DND-41 (cell line): ENCODE measurements around the gene DDX51.

Experiments
- ATAC-seq: fragments of 200-7000 bp; cut with Tn5 transposase; 3 replicates; pipeline ENCODE4 v1.9.1; 2021; ENCODE audit warnings: low read depth; ENCODE audit not compliant: insufficient read depth
- DNase-seq: peaks from one replicate; pipeline ENCODE4 v3.0.0-alpha.2; 2020
- H2AFZ ChIP-seq: 2 replicates; pipeline ENCODE4 v1.6.0; 2012; ENCODE audit warnings: low read depth, low read length
- H3K27ac ChIP-seq: 2 replicates; pipeline ENCODE4 v1.5.1; 2012; ENCODE audit warnings: low read length, inconsistent platforms
- H3K27me3 ChIP-seq: fragments of 200-600 bp; sonication (generic); 2 replicates; pipeline ENCODE4 v1.6.0; 2012; ENCODE audit warnings: low read length, mild to moderate bottlenecking, inconsistent platforms; ENCODE audit not compliant: insufficient read depth, poor library complexity
- H3K36me3 ChIP-seq: 2 replicates; pipeline ENCODE4 v1.5.1; 2012; ENCODE audit warnings: low read length, inconsistent platforms; ENCODE audit not compliant: insufficient read depth
- H3K4me1 ChIP-seq: 2 replicates; pipeline ENCODE4 v1.5.1; 2012; ENCODE audit warnings: mild to moderate bottlenecking, low read length; ENCODE audit not compliant: insufficient read depth
- H3K4me2 ChIP-seq: 2 replicates; pipeline ENCODE4 v1.6.0; 2012; ENCODE audit warnings: mild to moderate bottlenecking, moderate library complexity, low read length, inconsistent platforms; ENCODE audit not compliant: insufficient read depth
- H3K4me3 ChIP-seq, 2 experiments: fragments of 200-600 bp in 1 of 2; shearing (Covaris generic) in 1 of 2; 2 replicates each; pipeline ENCODE4 v1.5.1; 2012 to 2016; ENCODE audit warnings: inconsistent platforms in 2 of 2, low read length in 2 of 2, mild to moderate bottlenecking in 2 of 2, low read depth in 1 of 2, moderate library complexity in 1 of 2
- H3K79me2 ChIP-seq: 2 replicates; pipeline ENCODE4 v1.6.0; 2012; ENCODE audit warnings: low read length, inconsistent platforms; ENCODE audit not compliant: insufficient read depth
- H3K9ac ChIP-seq: 2 replicates; pipeline ENCODE4 v1.6.0; 2012; ENCODE audit warnings: low read depth, mild to moderate bottlenecking, inconsistent platforms, low read length, moderate library complexity
- H3K9me3 ChIP-seq: 2 replicates; pipeline ENCODE4 v1.5.1; 2012; ENCODE audit warnings: low read length, moderate library complexity, mild to moderate bottlenecking, inconsistent platforms; ENCODE audit not compliant: insufficient read depth, severe bottlenecking
- H4K20me1 ChIP-seq: 2 replicates; pipeline ENCODE4 v1.6.0; 2012; ENCODE audit warnings: low read length; ENCODE audit not compliant: insufficient read depth
- CTCF ChIP-seq: IDR thresholded peaks from 2 replicates; pipeline ENCODE4 v1.5.1; 2012; ENCODE audit warnings: borderline replicate concordance, low read length, moderate library complexity, mild to moderate bottlenecking; ENCODE audit not compliant: poor library complexity, severe bottlenecking; ENCODE audit errors: extremely low read depth
- EZH2 ChIP-seq: IDR thresholded peaks from 3 replicates; pipeline ENCODE4 v1.6.1; 2012; ENCODE audit warnings: borderline replicate concordance, low read depth, mild to moderate bottlenecking, moderate library complexity, low read length, inconsistent platforms; ENCODE audit not compliant: severe bottlenecking

Gene DDX51

DNA sequence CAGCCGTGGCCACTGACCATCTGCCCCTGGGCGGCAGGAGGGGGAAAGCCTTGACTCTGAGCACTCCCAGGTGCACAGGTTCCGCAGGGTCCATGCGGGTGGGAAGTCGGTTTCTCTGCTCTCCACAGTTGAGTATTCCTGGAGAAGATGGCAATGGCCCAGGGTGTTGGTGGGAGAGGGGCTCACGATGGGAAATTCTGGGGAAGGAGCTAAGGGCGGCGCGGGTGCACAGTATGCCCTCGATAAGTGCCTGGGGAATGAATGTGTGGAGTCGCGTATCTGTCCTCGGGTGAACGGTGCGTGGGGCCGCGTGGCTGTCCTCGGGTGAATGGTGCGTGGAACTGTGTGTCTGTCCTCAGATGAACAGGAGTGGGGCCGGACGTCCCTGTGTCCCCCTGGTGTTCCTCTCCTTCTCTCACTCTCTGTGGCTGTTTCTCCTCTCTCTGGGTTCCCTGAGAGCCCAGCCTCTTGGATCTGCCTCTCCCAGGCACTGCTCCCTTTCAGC, 38.1 kb upstream of the DDX51 start:
- no peak for TF ChIP-seq EZH2
- no peak for TF ChIP-seq CTCF
- H3K36me3 ChIP-seq: no peaks in the 10 kb centered on the region
- no peak for DNase-seq
- H3K27ac ChIP-seq: no peak overlapping the region
- H3K9ac ChIP-seq: no peak overlapping the region
- H3K79me2 ChIP-seq: no peaks in the 10 kb centered on the region
- no peak overlapping the region for H3K4me3 ChIP-seq
- no peak overlapping the region for H3K4me2 ChIP-seq
- H3K9me3 ChIP-seq: no peaks in the 10 kb centered on the region
- H3K27me3 ChIP-seq: peaks cover 16% of the 10 kb centered on the region
- H2AFZ ChIP-seq: no peak overlapping the region
- H4K20me1 ChIP-seq: no peaks in the 10 kb centered on the region
- ATAC-seq: no peak
- peaks cover 14% of the 10 kb centered on the region for H3K4me1 ChIP-seq

GRCh38 chr12:132181570-132182200, 37.6 kb upstream of the DDX51 start:
- Histone ChIP-seq H3K36me3 (no peaks in the 10 kb centered on the region), H3K9ac (no peak overlapping the region), H3K4me3 (no peak overlapping the region), H3K4me1 (peaks cover 14% of the 10 kb centered on the region), H3K4me2 (no peak overlapping the region), H3K27ac (no peak overlapping the region), H3K9me3 (no peaks in the 10 kb centered on the region), H4K20me1 (no peaks in the 10 kb centered on the region), H3K79me2 (no peaks in the 10 kb centered on the region), H2AFZ (no peak overlapping the region), H3K27me3 (peaks cover 12% of the 10 kb centered on the region)
- ATAC-seq (no peak), DNase-seq (no peak)
- TF ChIP-seq EZH2: no peak
- no peak for TF ChIP-seq CTCF

GRCh38 chr12:132180648-132181546, 36.8 kb upstream of the DDX51 start:
- Histone ChIP-seq H3K79me2 (no peaks in the 10 kb centered on the region), H3K4me2 (no peak overlapping the region), H3K36me3 (no peaks in the 10 kb centered on the region), H3K27me3 (peaks cover 5% of the 10 kb centered on the region), H3K9ac (no peak overlapping the region), H3K27ac (no peak overlapping the region), H3K4me1 (peaks cover 14% of the 10 kb centered on the region), H2AFZ (no peak overlapping the region), H4K20me1 (no peaks in the 10 kb centered on the region), H3K4me3 (no peak overlapping the region), H3K9me3 (no peaks in the 10 kb centered on the region)
- DNase-seq: no peak
- no peak for ATAC-seq
- TF ChIP-seq EZH2 (no peak), CTCF (no peak)
